ENCODE measurements around the gene AIRE. TPM values are rescaled to one million over a fixed set of nuclear protein-coding genes. Genes with fewer than 3 reads are reported as not detected.

The AIRE gene
- total and polyA plus RNA-seq, 2 donors from 2014 or later = 0.09 to 0.25 TPM

DNA sequence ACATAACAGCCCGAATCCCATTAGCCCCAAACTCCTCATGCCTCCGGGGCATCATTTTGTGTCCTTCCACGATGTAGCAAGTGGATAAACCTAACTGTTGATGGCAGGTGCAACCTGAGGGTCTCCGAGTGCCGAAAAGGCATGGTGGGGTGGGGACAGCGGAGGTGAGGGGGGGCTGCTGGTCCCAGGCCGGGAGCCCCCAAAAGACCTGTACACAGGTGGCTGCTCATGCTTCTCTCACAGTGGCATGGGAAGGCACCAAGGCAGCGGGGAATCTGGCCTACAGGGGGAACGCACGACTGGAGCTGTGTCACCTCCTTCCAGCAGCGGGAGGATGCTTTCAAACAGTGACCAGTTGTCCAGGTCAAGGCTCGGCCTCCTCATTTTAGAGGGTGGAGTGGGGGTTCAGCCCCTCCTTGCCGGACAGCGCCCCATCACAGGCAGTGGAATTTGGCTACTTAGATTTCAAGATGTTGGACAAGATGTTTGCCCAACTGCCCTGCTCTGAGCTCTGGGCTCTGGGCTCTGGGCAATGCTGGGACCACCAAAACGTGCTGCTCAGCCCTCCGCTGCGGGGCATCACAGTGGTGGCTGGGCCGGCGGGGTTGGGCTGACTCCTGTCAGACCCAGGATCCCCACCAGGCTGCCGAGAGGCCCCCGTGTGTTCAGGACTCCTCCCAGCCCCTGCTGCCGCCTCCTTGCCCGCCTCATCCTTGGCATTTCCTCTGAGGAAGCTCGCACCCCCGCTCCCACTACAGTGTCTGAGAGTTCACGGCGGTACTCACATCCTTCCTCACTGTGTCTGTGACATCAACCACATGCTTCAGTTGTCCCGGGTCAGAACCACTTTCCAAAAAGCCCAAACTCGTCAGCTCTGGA is 31.6 kb upstream of the AIRE start:
- H3K27ac ChIP-seq (ENCODE audit: low read depth in 2 of 2, low read length in 2 of 2) = no peak overlapping the region
- no peak overlapping the region for H3K9ac ChIP-seq (ENCODE audit: low read length in 3 of 3)
- TF ChIP-seq CTCF (IDR thresholded peaks at IDR 0.05; ENCODE audit: borderline replicate concordance, extremely low read depth, insufficient read depth) = no peak
- DNase-seq (peak in 2 of 5 donors; percentile 46 to 76), FAIRE-seq (no peak)
- no peaks in the 10 kb centered on the region for H3K36me3 ChIP-seq (ENCODE audit: control insufficient read depth in 2 of 3, insufficient read depth in 3 of 3, low read length in 3 of 3)
- no peaks in the 10 kb centered on the region for H3K9me3 ChIP-seq (ENCODE audit: control insufficient read depth in 2 of 3, insufficient read depth in 1 of 3, low read length in 3 of 3)
- H3K4me1 ChIP-seq (ENCODE audit: control insufficient read depth in 2 of 3, insufficient read depth in 2 of 3, low read depth in 1 of 3, low read length in 3 of 3) = no peaks in the 10 kb centered on the region
- intact Hi-C loops (cut with DNase I) = no loop called here
- no peak overlapping the region for H3K4me3 ChIP-seq (ENCODE audit: low read length in 3 of 3)
- no peaks in the 10 kb centered on the region for H3K27me3 ChIP-seq (ENCODE audit: control insufficient read depth, insufficient read depth, low read length)

- DNase-seq = peak in 1 of 5 donors; percentile 53
- Histone ChIP-seq H3K9me3 (ENCODE audit: control insufficient read depth in 2 of 3, insufficient read depth in 1 of 3, low read length in 3 of 3) (peaks cover 0 to 3% (median 0%) of the 10 kb centered on the region in 3 donors), H3K36me3 (ENCODE audit: control insufficient read depth in 2 of 3, insufficient read depth in 3 of 3, low read length in 3 of 3) (no peaks in the 10 kb centered on the region), H3K27ac (ENCODE audit: low read depth in 2 of 2, low read length in 2 of 2) (no peak overlapping the region), H3K4me1 (ENCODE audit: control insufficient read depth in 2 of 3, insufficient read depth in 2 of 3, low read depth in 1 of 3, low read length in 3 of 3) (no peaks in the 10 kb centered on the region), H3K9ac (ENCODE audit: low read length in 3 of 3) (no peak overlapping the region), H3K4me3 (ENCODE audit: low read length in 3 of 3) (no peak overlapping the region), H3K27me3 (ENCODE audit: control insufficient read depth, insufficient read depth, low read length) (no peaks in the 10 kb centered on the region)
- intact Hi-C loops (cut with DNase I) = no loop called here
- FAIRE-seq = no peak
- no peak for TF ChIP-seq CTCF (IDR thresholded peaks at IDR 0.05; ENCODE audit: borderline replicate concordance, extremely low read depth, insufficient read depth)
Observed at GRCh38 chr21:44255511-44255981, 30.1 kb upstream of the AIRE start.

DNA sequence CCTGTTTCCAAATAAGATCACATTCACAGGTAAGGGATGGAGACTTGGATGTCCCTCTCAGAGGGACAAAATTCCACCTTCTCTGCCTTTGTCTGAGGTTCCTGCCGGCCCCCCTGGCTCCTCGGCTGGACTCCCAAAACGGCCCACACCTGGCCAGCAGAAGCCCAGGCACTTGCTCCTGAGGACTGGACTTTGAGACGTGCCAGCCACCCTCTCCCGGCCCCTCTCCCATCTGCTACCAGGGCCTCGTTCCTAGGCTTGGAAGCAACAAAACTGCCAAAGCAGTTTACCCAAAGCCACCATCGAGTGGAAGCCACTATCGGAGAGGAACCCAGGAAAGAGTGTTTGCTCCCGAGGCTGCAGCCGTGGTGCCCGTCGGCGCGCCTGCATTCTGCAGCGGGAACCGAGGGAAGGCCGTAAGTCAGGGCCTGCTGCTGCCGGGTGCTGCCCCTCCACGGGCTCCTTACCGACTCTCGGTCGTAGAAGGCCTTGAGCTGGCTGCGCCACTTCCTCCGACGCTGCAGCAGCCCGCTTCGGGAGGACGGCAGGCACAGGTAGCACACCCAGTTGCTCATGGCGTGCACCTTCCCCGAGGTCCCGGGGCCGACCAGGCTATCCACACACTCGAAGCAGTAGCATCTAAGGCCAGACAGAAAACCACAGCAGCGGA is 27.5 kb upstream of the AIRE start:
- intact Hi-C loops (cut with DNase I) = no loop called here
- Histone ChIP-seq H3K27ac (ENCODE audit: low read depth in 2 of 2, low read length in 2 of 2) (no peak overlapping the region), H3K9me3 (ENCODE audit: control insufficient read depth in 2 of 3, insufficient read depth in 1 of 3, low read length in 3 of 3) (peaks cover 0 to 3% (median 0%) of the 10 kb centered on the region in 3 donors), H3K9ac (ENCODE audit: low read length in 3 of 3) (no peak overlapping the region), H3K4me1 (ENCODE audit: control insufficient read depth in 2 of 3, insufficient read depth in 2 of 3, low read depth in 1 of 3, low read length in 3 of 3) (no peaks in the 10 kb centered on the region), H3K36me3 (ENCODE audit: control insufficient read depth in 2 of 3, insufficient read depth in 3 of 3, low read length in 3 of 3) (no peaks in the 10 kb centered on the region), H3K27me3 (ENCODE audit: control insufficient read depth, insufficient read depth, low read length) (no peaks in the 10 kb centered on the region), H3K4me3 (ENCODE audit: low read length in 3 of 3) (no peak overlapping the region)
- DNase-seq = peak in 1 of 5 donors; percentile 66
- FAIRE-seq = no peak
- no peak for TF ChIP-seq CTCF (IDR thresholded peaks at IDR 0.05; ENCODE audit: borderline replicate concordance, extremely low read depth, insufficient read depth)
